Esophagus (tissue), 2 donors: ENCODE measurements around the gene R3HDM2. TPM values are rescaled to one million over a fixed set of nuclear protein-coding genes. Genes with fewer than 3 reads are reported as not detected.
"Not testable (repeated sequence)": the region's sequence is repeated elsewhere in the genome, so short reads cannot be mapped to it uniquely, and the experiment has no call there.

Source experiments
- H3K27ac ChIP-seq, 2 donors: one replicate each; pipeline ENCODE4 v1.5.1; 2013; ENCODE audit warnings: low read depth in 2 of 2, mild to moderate bottlenecking in 2 of 2, inconsistent platforms in 1 of 2, low read length in 1 of 2, moderate library complexity in 1 of 2
- H3K27me3 ChIP-seq, 2 donors: one replicate each; pipeline ENCODE4 v1.6.1; 2013; ENCODE audit warnings: low read length in 2 of 2, control low read depth in 1 of 2, mild to moderate bottlenecking in 1 of 2; ENCODE audit not compliant: insufficient read depth in 2 of 2, control insufficient read depth in 1 of 2
- H3K36me3 ChIP-seq, 2 donors: one replicate each; pipeline ENCODE4 v1.6.1; 2013; ENCODE audit warnings: low read length in 1 of 2; ENCODE audit not compliant: control insufficient read depth in 2 of 2, insufficient read depth in 2 of 2
- H3K4me1 ChIP-seq, 2 donors: one replicate each; pipeline ENCODE4 v1.6.1; 2013; ENCODE audit warnings: low read length in 1 of 2; ENCODE audit not compliant: control insufficient read depth in 2 of 2, insufficient read depth in 2 of 2
- H3K4me3 ChIP-seq, 2 donors: one replicate each; pipeline ENCODE4 v1.5.1; 2013; ENCODE audit warnings: low read length in 2 of 2, mild to moderate bottlenecking in 2 of 2, low read depth in 1 of 2, moderate library complexity in 1 of 2
- H3K9me3 ChIP-seq, 2 donors: one replicate each; pipeline ENCODE4 v1.6.1; 2013; ENCODE audit warnings: mild to moderate bottlenecking in 2 of 2, low read depth in 1 of 2, low read length in 1 of 2, moderate library complexity in 1 of 2; ENCODE audit not compliant: control insufficient read depth in 2 of 2, insufficient read depth in 1 of 2
- WGBS, 2 donors: extraction: QIAGEN DNeasy Blood & Tissue Kit; methylation state at CpG; one replicate each; pipeline ENCODE4 v1.1.7; 2013; 5-methylcytosine and 5-hydroxymethylcytosine counted together
- polyA plus RNA-seq, 2 donors: library from polyadenylated mRNA; stranded (reverse); fragments of 200-250 nt; gene quantifications; one replicate each; pipeline ENCODE4 v1.2.3, GENCODE V29; 2013
- donor health status: healthy with polysubstance abuse.
- donor health status: Bipolar disorder and iron deficiency.

Gene R3HDM2
- polyA plus RNA-seq, 2 donors = 10.4 to 12.4 TPM

- WGBS, 2 donors = 88 to 92% methylated on average over 2 of the region's 2 CpGs
- Histone ChIP-seq H3K4me1 (no peaks in the 10 kb centered on the region), H3K36me3 (no peaks in the 10 kb centered on the region), H3K4me3 (no peak overlapping the region), H3K9me3 (no peaks in the 10 kb centered on the region), H3K27ac (no peak overlapping the region), H3K27me3 (no peaks in the 10 kb centered on the region)
Measured at GRCh38 chr12:57415088-57415487, 15.8 kb downstream of the R3HDM2 start.

- not testable (repeated sequence) for H3K27me3 ChIP-seq, H3K9me3 ChIP-seq, H3K27ac ChIP-seq, H3K4me1 ChIP-seq, H3K36me3 ChIP-seq, H3K4me3 ChIP-seq
- 87 to 91% methylated on average over 6 of the region's 6 CpGs for WGBS, 2 donors
Measured at GRCh38 chr12:57414160-57414559, 16.7 kb downstream of the R3HDM2 start.

GRCh38 chr12:57410534-57410933 is 20.3 kb downstream of the R3HDM2 start:
- H3K36me3 ChIP-seq = no peaks in the 10 kb centered on the region
- no peak overlapping the region for H3K4me3 ChIP-seq
- H3K27ac ChIP-seq = no peak overlapping the region
- no peaks in the 10 kb centered on the region for H3K9me3 ChIP-seq
- H3K4me1 ChIP-seq = no peaks in the 10 kb centered on the region
- WGBS, 2 donors = 96 to 99% methylated on average over 4 of the region's 4 CpGs
- no peaks in the 10 kb centered on the region for H3K27me3 ChIP-seq

GRCh38 chr12:57404966-57405640 is 25.7 kb downstream of the R3HDM2 start:
- Histone ChIP-seq H3K27ac (no peak overlapping the region), H3K36me3 (no peaks in the 10 kb centered on the region), H3K27me3 (no peaks in the 10 kb centered on the region), H3K4me1 (no peaks in the 10 kb centered on the region), H3K4me3 (no peak overlapping the region), H3K9me3 (no peaks in the 10 kb centered on the region)
- WGBS, 2 donors = 89 to 95% methylated on average over 5 of the region's 5 CpGs

GRCh38 chr12:57402156-57402555 is 28.7 kb downstream of the R3HDM2 start:
- WGBS, 2 donors = 96% methylated on average over 4 of the region's 4 CpGs

GRCh38 chr12:57401165-57401564 is 29.7 kb downstream of the R3HDM2 start:
- WGBS, 2 donors = 65 to 77% methylated on average over 5 of the region's 5 CpGs
- H3K4me3 ChIP-seq = no peak overlapping the region
- H3K4me1 ChIP-seq = no peaks in the 10 kb centered on the region
- H3K9me3 ChIP-seq = no peaks in the 10 kb centered on the region
- no peaks in the 10 kb centered on the region for H3K27me3 ChIP-seq
- no peaks in the 10 kb centered on the region for H3K36me3 ChIP-seq
- H3K27ac ChIP-seq = no peak overlapping the region

More at GRCh38 chr12:57402156-57402555, 28.7 kb downstream of the R3HDM2 start:
- not testable (repeated sequence) for H3K27me3 ChIP-seq, H3K9me3 ChIP-seq, H3K36me3 ChIP-seq, H3K4me1 ChIP-seq, H3K4me3 ChIP-seq, H3K27ac ChIP-seq

- H3K4me3 ChIP-seq, H3K27me3 ChIP-seq, H3K36me3 ChIP-seq, H3K27ac ChIP-seq, H3K4me1 ChIP-seq, H3K9me3 ChIP-seq: not testable (repeated sequence)
- WGBS, 2 donors = 94 to 96% methylated on average over 6 of the region's 7 CpGs
Measured at GRCh38 chr12:57399718-57400463, 31.0 kb downstream of the R3HDM2 start.

- H3K4me3 ChIP-seq = no peak overlapping the region
- H3K9me3 ChIP-seq = no peaks in the 10 kb centered on the region
- H3K27ac ChIP-seq = no peak overlapping the region
- no peaks in the 10 kb centered on the region for H3K4me1 ChIP-seq
- H3K36me3 ChIP-seq = no peaks in the 10 kb centered on the region
- H3K27me3 ChIP-seq = no peaks in the 10 kb centered on the region
- 85 to 86% methylated on average over 2 of the region's 2 CpGs for WGBS, 2 donors
Measured at GRCh38 chr12:57397441-57397840, 33.4 kb downstream of the R3HDM2 start.

- WGBS, 2 donors = 96 to 97% methylated on average over 18 of the region's 18 CpGs
- no peaks in the 10 kb centered on the region for H3K36me3 ChIP-seq
- no peak overlapping the region for H3K27ac ChIP-seq
- H3K27me3 ChIP-seq = no peaks in the 10 kb centered on the region
- no peaks in the 10 kb centered on the region for H3K4me1 ChIP-seq
- no peak overlapping the region for H3K4me3 ChIP-seq
- H3K9me3 ChIP-seq = no peaks in the 10 kb centered on the region
Measured at GRCh38 chr12:57395121-57395520, 35.7 kb downstream of the R3HDM2 start.

- 91% methylated on average over 2 of the region's 2 CpGs for WGBS, 2 donors
- no peaks in the 10 kb centered on the region for H3K27me3 ChIP-seq
- no peaks in the 10 kb centered on the region for H3K36me3 ChIP-seq
- H3K4me3 ChIP-seq = no peak overlapping the region
- H3K9me3 ChIP-seq = no peaks in the 10 kb centered on the region
- no peaks in the 10 kb centered on the region for H3K4me1 ChIP-seq
- no peak overlapping the region for H3K27ac ChIP-seq
Measured at GRCh38 chr12:57390174-57390573, 40.7 kb downstream of the R3HDM2 start.
